ENCODE results near the gene SLC45A1. TPM values are rescaled to one million over a fixed set of nuclear protein-coding genes. Genes with fewer than 3 reads are reported as not detected.

Gene SLC45A1
- total RNA-seq, 2 donors from 2014 or later: 4.4 to 6.0 TPM

DNA sequence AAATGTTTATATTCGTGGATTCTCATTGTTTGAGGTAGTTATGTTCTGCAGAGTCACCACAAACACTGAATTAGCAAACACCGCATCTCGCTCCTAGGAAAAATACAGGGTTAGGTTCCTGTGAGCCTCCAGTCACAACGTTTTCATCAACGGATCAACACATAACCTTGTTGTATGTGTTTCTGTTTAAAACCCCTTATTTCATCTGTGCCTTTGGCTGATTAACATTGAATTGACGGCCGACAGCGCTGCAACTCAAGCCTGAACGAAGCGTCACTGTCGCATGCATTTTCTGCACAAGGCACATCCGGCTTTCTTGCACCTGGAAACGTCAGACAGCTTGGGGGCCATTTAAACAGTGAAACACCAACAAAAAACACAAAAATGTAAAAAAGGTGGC is 8.4 kb downstream of the SLC45A1 start:
- no peaks in the 10 kb centered on the region for H3K9me3 ChIP-seq
- H3K27me3 ChIP-seq (replicated peaks; ENCODE audit: insufficient read depth): no peaks in the 10 kb centered on the region
- DNase-seq (ENCODE audit: low spot score): no peak
- no peaks in the 10 kb centered on the region for H3K36me3 ChIP-seq
- H3K27ac ChIP-seq: no peak overlapping the region
- peaks cover 7 to 26% of the 10 kb centered on the region in 2 donors for H3K4me1 ChIP-seq (ENCODE audit: control insufficient read depth in 1 of 2, low read depth in 2 of 2)
- no peak for ATAC-seq (ENCODE audit: insufficient number of reproducible peaks, low FRiP score, low read depth)
- TF ChIP-seq, protein P1, sequence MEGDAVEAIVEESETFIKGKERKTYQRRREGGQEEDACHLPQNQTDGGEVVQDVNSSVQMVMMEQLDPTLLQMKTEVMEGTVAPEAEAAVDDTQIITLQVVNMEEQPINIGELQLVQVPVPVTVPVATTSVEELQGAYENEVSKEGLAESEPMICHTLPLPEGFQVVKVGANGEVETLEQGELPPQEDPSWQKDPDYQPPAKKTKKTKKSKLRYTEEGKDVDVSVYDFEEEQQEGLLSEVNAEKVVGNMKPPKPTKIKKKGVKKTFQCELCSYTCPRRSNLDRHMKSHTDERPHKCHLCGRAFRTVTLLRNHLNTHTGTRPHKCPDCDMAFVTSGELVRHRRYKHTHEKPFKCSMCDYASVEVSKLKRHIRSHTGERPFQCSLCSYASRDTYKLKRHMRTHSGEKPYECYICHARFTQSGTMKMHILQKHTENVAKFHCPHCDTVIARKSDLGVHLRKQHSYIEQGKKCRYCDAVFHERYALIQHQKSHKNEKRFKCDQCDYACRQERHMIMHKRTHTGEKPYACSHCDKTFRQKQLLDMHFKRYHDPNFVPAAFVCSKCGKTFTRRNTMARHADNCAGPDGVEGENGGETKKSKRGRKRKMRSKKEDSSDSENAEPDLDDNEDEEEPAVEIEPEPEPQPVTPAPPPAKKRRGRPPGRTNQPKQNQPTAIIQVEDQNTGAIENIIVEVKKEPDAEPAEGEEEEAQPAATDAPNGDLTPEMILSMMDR (IDR thresholded peaks at IDR 0.05): no peak
- no peak overlapping the region for H3K4me3 ChIP-seq

GRCh38 chr1:8328271-8328670 is 10.4 kb downstream of the SLC45A1 start:
- H3K4me1 ChIP-seq (ENCODE audit: control insufficient read depth in 1 of 2, low read depth in 2 of 2): peaks cover 7 to 26% of the 10 kb centered on the region in 2 donors
- DNase-seq (ENCODE audit: low spot score): no peak
- no peak for ATAC-seq (ENCODE audit: insufficient number of reproducible peaks, low FRiP score, low read depth)
- H3K4me3 ChIP-seq: no peak overlapping the region
- H3K9me3 ChIP-seq: no peaks in the 10 kb centered on the region
- TF ChIP-seq, protein P1 (IDR thresholded peaks at IDR 0.05): no peak
- no peaks in the 10 kb centered on the region for H3K36me3 ChIP-seq
- H3K27ac ChIP-seq: no peak overlapping the region
- H3K27me3 ChIP-seq (replicated peaks; ENCODE audit: insufficient read depth): no peaks in the 10 kb centered on the region

- Histone ChIP-seq H3K27me3 (replicated peaks; ENCODE audit: insufficient read depth) (no peaks in the 10 kb centered on the region), H3K36me3 (no peaks in the 10 kb centered on the region), H3K4me1 (ENCODE audit: control insufficient read depth in 1 of 2, low read depth in 2 of 2) (peaks cover 3 to 17% of the 10 kb centered on the region in 2 donors), H3K9me3 (no peaks in the 10 kb centered on the region), H3K4me3 (no peak overlapping the region), H3K27ac (peak overlapping the region in 1 of 2 donors; percentile 40)
- DNase-seq (ENCODE audit: low spot score) (no peak), ATAC-seq (ENCODE audit: insufficient number of reproducible peaks, low FRiP score, low read depth) (no peak)
- TF ChIP-seq, protein P1 (IDR thresholded peaks at IDR 0.05): no peak
These were observed 11.5 kb downstream of the SLC45A1 start for GRCh38 chr1:8329439-8329838.

GRCh38 chr1:8329858-8330257 is 11.9 kb downstream of the SLC45A1 start:
- Histone ChIP-seq H3K36me3 (no peaks in the 10 kb centered on the region), H3K27me3 (replicated peaks; ENCODE audit: insufficient read depth) (no peaks in the 10 kb centered on the region), H3K4me3 (no peak overlapping the region), H3K4me1 (ENCODE audit: control insufficient read depth in 1 of 2, low read depth in 2 of 2) (peaks cover 3 to 13% of the 10 kb centered on the region in 2 donors), H3K9me3 (no peaks in the 10 kb centered on the region), H3K27ac (peak overlapping the region in 1 of 2 donors; percentile 40)
- ATAC-seq (ENCODE audit: insufficient number of reproducible peaks, low FRiP score, low read depth): no peak
- TF ChIP-seq, protein P1 (IDR thresholded peaks at IDR 0.05): no peak
- no peak for DNase-seq (ENCODE audit: low spot score)

GRCh38 chr1:8330271-8331125 is 12.6 kb downstream of the SLC45A1 start:
- no peak overlapping the region for H3K4me3 ChIP-seq
- no peak overlapping the region for H3K27ac ChIP-seq
- DNase-seq (ENCODE audit: low spot score) (no peak), ATAC-seq (ENCODE audit: insufficient number of reproducible peaks, low FRiP score, low read depth) (no peak)
- H3K27me3 ChIP-seq (replicated peaks; ENCODE audit: insufficient read depth): no peaks in the 10 kb centered on the region
- no peaks in the 10 kb centered on the region for H3K36me3 ChIP-seq
- TF ChIP-seq, protein P1 (IDR thresholded peaks at IDR 0.05): no peak
- no peaks in the 10 kb centered on the region for H3K9me3 ChIP-seq
- peaks cover 3 to 11% of the 10 kb centered on the region in 2 donors for H3K4me1 ChIP-seq (ENCODE audit: control insufficient read depth in 1 of 2, low read depth in 2 of 2)
